ENCODE measurements around the gene KCTD19. TPM values are rescaled to one million over a fixed set of nuclear protein-coding genes. Genes with fewer than 3 reads are reported as not detected.
"Not testable (repeated sequence)": the region's sequence is repeated elsewhere in the genome, so short reads cannot be mapped to it uniquely, and the experiment has no call there.

The KCTD19 gene
- total and polyA plus RNA-seq, 8 donors = 0.09 to 0.70 (median 0.49) TPM; not detected in 2

DNA sequence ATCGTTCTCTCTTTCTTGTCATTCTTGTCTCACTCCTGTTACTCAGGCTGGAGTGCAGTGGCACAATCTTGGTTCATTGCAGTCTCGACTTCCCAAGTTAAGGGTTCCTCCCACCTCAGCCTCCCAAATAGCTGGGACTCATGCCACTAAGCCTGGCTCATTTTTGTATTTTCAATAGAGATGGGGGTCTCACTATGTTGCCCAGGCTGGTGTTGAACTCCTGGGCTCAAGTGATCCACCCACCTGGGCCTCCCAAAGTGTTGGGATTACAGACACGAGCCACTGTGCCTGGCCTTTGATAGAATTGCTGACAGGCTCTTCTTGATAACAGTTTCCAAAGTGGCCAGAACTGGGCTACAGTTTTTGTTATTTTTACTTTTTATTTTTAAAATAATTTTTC, 34.5 kb upstream of the KCTD19 start:
- ATAC-seq (no peak), FAIRE-seq (no peak), DNase-seq (no peak)
- Histone ChIP-seq H3K4me3 (no peak overlapping the region), H3K27me3 (no peaks in the 10 kb centered on the region), H3K9me3 (no peaks in the 10 kb centered on the region), H3K4me1 (peaks cover 6 to 31% (median 24%) of the 10 kb centered on the region in 3 donors), H3K36me3 (no peaks in the 10 kb centered on the region), H3K27ac (no peak overlapping the region)
- TF ChIP-seq CTCF (IDR thresholded peaks at IDR 0.05) = no peak
- WGBS, 2 donors = 66 to 72% methylated on average over 3 of the region's 3 CpGs
- intact Hi-C loops (cut with DNase I) = loop anchor here in 1 of 3 donors (5.0 kb wide), 1 partner anchor 41 kb away; no protein-coding TSS in a partner anchor

GRCh38 chr16:67359540-67360269, 33.2 kb upstream of the KCTD19 start:
- H3K9me3 ChIP-seq, FAIRE-seq, H3K4me3 ChIP-seq, ATAC-seq, DNase-seq, H3K36me3 ChIP-seq, H3K27ac ChIP-seq, H3K27me3 ChIP-seq: not testable (repeated sequence)
- 92 to 94% methylated on average over 8 of the region's 8 CpGs for WGBS, 2 donors
- H3K4me1 ChIP-seq = peaks cover 6 to 21% (median 16%) of the 10 kb centered on the region in 3 donors
- intact Hi-C loops (cut with DNase I) = loop anchor here in 1 of 3 donors (5.0 kb wide), 1 partner anchor 43 kb away; no protein-coding TSS in a partner anchor

- H3K9me3 ChIP-seq = no peaks in the 10 kb centered on the region
- no peak for TF ChIP-seq CTCF (IDR thresholded peaks at IDR 0.05)
- intact Hi-C loops (cut with DNase I) = no loop called here
- H3K27me3 ChIP-seq = no peaks in the 10 kb centered on the region
- WGBS, 2 donors = 50 to 75% methylated on average over 4 of the region's 4 CpGs
- FAIRE-seq = no peak
- no peak overlapping the region for H3K27ac ChIP-seq
- no peak for DNase-seq
- peaks cover 0 to 3% (median 0%) of the 10 kb centered on the region in 3 donors for H3K4me1 ChIP-seq
- no peak overlapping the region for H3K4me3 ChIP-seq
- H3K36me3 ChIP-seq = no peaks in the 10 kb centered on the region
- no peak for ATAC-seq
These were observed 31.0 kb upstream of the KCTD19 start for GRCh38 chr16:67357561-67357960.

GRCh38 chr16:67356396-67356795, 29.9 kb upstream of the KCTD19 start:
- Histone ChIP-seq H3K4me1 (no peaks in the 10 kb centered on the region), H3K27ac (no peak overlapping the region), H3K27me3 (no peaks in the 10 kb centered on the region), H3K9me3 (no peaks in the 10 kb centered on the region), H3K4me3 (no peak overlapping the region), H3K36me3 (no peaks in the 10 kb centered on the region)
- 71 to 74% methylated on average over 3 of the region's 3 CpGs for WGBS, 2 donors
- FAIRE-seq (no peak), ATAC-seq (no peak), DNase-seq (no peak)
- intact Hi-C loops (cut with DNase I) = no loop called here
- no peak for TF ChIP-seq CTCF (IDR thresholded peaks at IDR 0.05)

DNA sequence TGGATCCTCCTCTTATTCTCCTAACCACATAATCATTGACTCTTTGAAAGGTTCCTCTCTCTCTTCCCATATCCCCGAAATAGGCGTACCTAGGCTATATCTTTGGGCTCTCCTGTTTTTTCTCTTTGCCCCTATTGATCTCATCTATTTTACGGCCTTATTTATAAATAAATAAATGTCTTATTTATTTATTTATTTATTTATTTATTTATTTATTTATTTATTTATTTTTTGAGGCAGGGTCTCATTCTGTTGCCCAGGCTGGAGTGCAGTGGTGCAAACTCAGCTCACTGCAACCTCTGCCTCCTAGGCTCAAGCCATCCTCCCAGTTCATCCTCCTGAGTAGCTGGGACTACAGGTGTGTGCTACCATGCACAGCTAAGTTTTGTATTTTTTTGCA, 25.9 kb upstream of the KCTD19 start:
- H3K36me3 ChIP-seq; H3K27ac ChIP-seq; intact Hi-C loops (cut with DNase I); ATAC-seq; H3K4me3 ChIP-seq; H3K27me3 ChIP-seq; H3K4me1 ChIP-seq; H3K9me3 ChIP-seq; FAIRE-seq; DNase-seq: not testable (repeated sequence)
- 94 to 99% methylated on average over 3 of the region's 3 CpGs for WGBS, 2 donors

GRCh38 chr16:67350324-67350723, 23.8 kb upstream of the KCTD19 start:
- no peak overlapping the region for H3K4me3 ChIP-seq

More at GRCh38 chr16:67350324-67350723, 23.8 kb upstream of the KCTD19 start:
- no peak for FAIRE-seq
- Histone ChIP-seq H3K9me3 (no peaks in the 10 kb centered on the region), H3K27me3 (no peaks in the 10 kb centered on the region), H3K27ac (no peak overlapping the region), H3K36me3 (no peaks in the 10 kb centered on the region), H3K4me1 (no peaks in the 10 kb centered on the region)
- ATAC-seq = no peak
- DNase-seq = no peak
- TF ChIP-seq CTCF (IDR thresholded peaks at IDR 0.05) = no peak
- WGBS, 2 donors = 87 to 100% methylated on average over 1 of the region's 1 CpG
- intact Hi-C loops (cut with DNase I) = no loop called here

All from pancreas (tissue), 10 donors.